Left renal pelvis (tissue), 4 donors: ENCODE results near the gene CD300LB. TPM values are rescaled to one million over a fixed set of nuclear protein-coding genes. Genes with fewer than 3 reads are reported as not detected.

ENCODE experiments used
- polyA plus RNA-seq, 4 donors: library from polyadenylated mRNA; unstranded; fragments of 120-200 nt; gene quantifications; one replicate each; pipeline ENCODE4 v1.2.1, GENCODE V29; 2013; ENCODE audit not compliant: insufficient read length in 4 of 4

The CD300LB gene
- polyA plus RNA-seq, 4 donors: 0.15 to 0.27 (median 0.20) TPM

Other genes with a start within 250 kb of the CD300LB start
- 1 to 10 TPM in 2 of 4 donors, under 1 TPM in 2; 0.36 to 2.1 (median 0.85) TPM for gene KIF19, start 205.2 kb downstream of the CD300LB start, polyA plus RNA-seq
- gene BTBD17, start 169.6 kb downstream of the CD300LB start, polyA plus RNA-seq: under 1 TPM; 0.10 to 0.44 (median 0.20) TPM
- gene GPR142, start 164.0 kb downstream of the CD300LB start, polyA plus RNA-seq: under 1 TPM in 3 of 4 donors, not detected in 1; 0.16 to 0.63 (median 0.40) TPM
- 100 to 1,000 TPM in 3 of 4 donors, 10 to 100 TPM in 1; 10.5 to 153 (median 104) TPM for gene GPRC5C, start 99.4 kb downstream of the CD300LB start, polyA plus RNA-seq
- 1 to 10 TPM; 1.5 to 3.1 (median 1.7) TPM for gene CD300A, start 64.8 kb downstream of the CD300LB start, polyA plus RNA-seq
- under 1 TPM; 0.26 to 0.61 (median 0.42) TPM for gene CD300C, start 14.6 kb upstream of the CD300LB start, polyA plus RNA-seq
- gene CD300H, start 36.0 kb upstream of the CD300LB start, polyA plus RNA-seq: under 1 TPM in 1 of 4 donors, not detected in 3; 0.34 TPM
- not detected for gene CD300LD, start 60.8 kb upstream of the CD300LB start, polyA plus RNA-seq
- under 1 TPM; 0.09 to 0.48 (median 0.25) TPM for gene CD300E, start 92.3 kb upstream of the CD300LB start, polyA plus RNA-seq
- gene CD300LF, start 181.4 kb upstream of the CD300LB start, polyA plus RNA-seq: under 1 TPM; 0.23 to 0.38 (median 0.30) TPM
- 1 to 10 TPM; 1.7 to 5.6 (median 4.3) TPM for gene RAB37, start 205.8 kb upstream of the CD300LB start, polyA plus RNA-seq
- gene NHERF1, start 217.2 kb upstream of the CD300LB start, polyA plus RNA-seq: 100 to 1,000 TPM in 3 of 4 donors, 10 to 100 TPM in 1; 22.4 to 179 (median 151) TPM
- 10 to 100 TPM; 40.1 to 57.4 (median 44.6) TPM for gene NAT9, start 244.9 kb upstream of the CD300LB start, polyA plus RNA-seq